Brain microvascular endothelial cell (primary cell): Measurements from ENCODE around the gene RAD1.
"Not testable (repeated sequence)": the region's sequence is repeated elsewhere in the genome, so short reads cannot be mapped to it uniquely, and the experiment has no call there.

Source experiments
- DNase-seq: peaks from one replicate; pipeline ENCODE4 v3.0.0-alpha.2; 2020
- H3K27ac ChIP-seq: fragments of 250-450 bp; sonication (Bioruptor Pico); 2 replicates; pipeline ENCODE4 v1.5.1; 2020; ENCODE audit warnings: mild to moderate bottlenecking, moderate library complexity
- H3K27me3 ChIP-seq: fragments of 250-450 bp; sonication (Bioruptor Pico); replicated peaks from 2 replicates; pipeline ENCODE4 v1.5.1; 2020; ENCODE audit warnings: mild to moderate bottlenecking
- H3K36me3 ChIP-seq: fragments of 250-450 bp; sonication (Bioruptor Pico); replicated peaks from 2 replicates; pipeline ENCODE4 v1.5.1; 2020; ENCODE audit warnings: mild to moderate bottlenecking
- H3K4me3 ChIP-seq: 2 replicates; pipeline ENCODE4 v1.5.1; 2011; ENCODE audit warnings: low read depth, mild to moderate bottlenecking, control low read depth, low read length, moderate library complexity
- CTCF ChIP-seq: IDR thresholded peaks from 2 replicates; pipeline ENCODE4 v1.5.1; 2011; ENCODE audit warnings: low read depth, mild to moderate bottlenecking, moderate library complexity, low read length, control low read depth, inconsistent platforms; ENCODE audit errors: missing control alignments
- in situ Hi-C: cut with HindIII; loops from 2 replicates; pipeline ENCODE4 v1.10.0; 2017; ENCODE audit warnings: low sequenced_read_pairs, low pct_ligation_motif_present

The RAD1 gene

GRCh38 chr5:34923694-34924461, 8.6 kb upstream of the RAD1 start:
- TF ChIP-seq CTCF: no peak
- in situ Hi-C loops: loop anchor here (25.0 kb wide), 1 partner anchor 437 kb away; no protein-coding TSS in a partner anchor
- DNase-seq: peak; percentile 87
- no peaks in the 10 kb centered on the region for H3K27me3 ChIP-seq
- no peak overlapping the region for H3K27ac ChIP-seq
- H3K36me3 ChIP-seq: peaks cover 31% of the 10 kb centered on the region
- no peak overlapping the region for H3K4me3 ChIP-seq

DNA sequence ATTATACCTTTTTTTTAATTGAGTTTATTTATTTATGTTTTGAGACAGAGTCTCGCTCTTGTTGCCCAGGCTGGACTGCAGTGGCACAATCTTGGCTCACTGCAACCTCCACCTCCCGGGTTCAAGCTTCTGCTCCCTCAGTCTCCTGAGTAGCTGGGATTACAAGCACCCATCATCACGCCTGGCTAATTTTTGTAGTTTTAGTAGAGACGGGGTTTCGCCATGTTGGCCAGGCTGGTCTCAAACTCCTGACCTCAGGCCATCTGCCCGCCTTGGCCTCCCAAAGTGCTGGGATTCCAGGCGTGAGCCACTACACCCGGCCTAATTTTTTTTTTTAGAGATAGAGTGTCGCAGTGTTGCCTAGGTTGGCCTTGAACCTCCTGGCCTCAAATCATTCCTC, 8.0 kb upstream of the RAD1 start:
- H3K27me3 ChIP-seq, H3K4me3 ChIP-seq, DNase-seq, H3K27ac ChIP-seq: not testable (repeated sequence)
- in situ Hi-C loops: loop anchor here (25.0 kb wide), 1 partner anchor 436 kb away; no protein-coding TSS in a partner anchor
- peaks cover 31% of the 10 kb centered on the region for H3K36me3 ChIP-seq

GRCh38 chr5:34919077-34919476, 3.8 kb upstream of the RAD1 start:
- in situ Hi-C loops: loop anchor here (25.0 kb wide), 1 partner anchor 432 kb away; no protein-coding TSS in a partner anchor
- no peak for DNase-seq
- Histone ChIP-seq H3K4me3 (no peak overlapping the region), H3K27me3 (no peaks in the 10 kb centered on the region), H3K27ac (no peak overlapping the region), H3K36me3 (peaks cover 16% of the 10 kb centered on the region)
- peak; percentile 33 for TF ChIP-seq CTCF

DNA sequence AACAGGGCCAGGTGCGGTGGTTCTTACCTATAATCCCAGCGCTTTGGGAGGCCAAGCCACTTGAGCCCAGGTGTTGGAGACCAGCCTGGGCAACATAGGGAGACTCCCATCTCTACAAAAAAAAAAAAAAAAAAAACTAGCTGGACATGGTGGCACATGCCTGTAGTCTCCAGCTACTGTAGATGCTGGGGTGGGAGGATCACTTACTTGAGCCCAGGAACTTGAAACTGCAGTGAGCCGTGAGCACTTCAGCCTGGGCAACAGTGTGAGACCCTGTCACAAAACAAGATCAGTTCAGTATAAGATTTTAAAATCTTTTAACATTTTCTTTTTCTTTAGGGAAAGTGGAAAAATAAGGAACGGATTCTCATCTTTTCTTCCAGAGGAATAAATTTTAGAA, 2.7 kb upstream of the RAD1 start:
- no peak for DNase-seq
- Histone ChIP-seq H3K4me3 (no peak overlapping the region), H3K36me3 (peaks cover 13% of the 10 kb centered on the region), H3K27me3 (no peaks in the 10 kb centered on the region), H3K27ac (no peak overlapping the region)
- TF ChIP-seq CTCF: no peak
- in situ Hi-C loops: loop anchor here (25.0 kb wide), 1 partner anchor 431 kb away; no protein-coding TSS in a partner anchor

- Histone ChIP-seq H3K4me3 (peak overlapping the region; percentile 95), H3K36me3 (peaks cover 8% of the 10 kb centered on the region), H3K27me3 (no peaks in the 10 kb centered on the region), H3K27ac (no peak overlapping the region)
- DNase-seq: no peak
- no peak for TF ChIP-seq CTCF
- in situ Hi-C loops: loop anchor here (25.0 kb wide), 1 partner anchor 429 kb away; no protein-coding TSS in a partner anchor
Measured at GRCh38 chr5:34916518-34916917, 1.2 kb upstream of the RAD1 start.

DNA sequence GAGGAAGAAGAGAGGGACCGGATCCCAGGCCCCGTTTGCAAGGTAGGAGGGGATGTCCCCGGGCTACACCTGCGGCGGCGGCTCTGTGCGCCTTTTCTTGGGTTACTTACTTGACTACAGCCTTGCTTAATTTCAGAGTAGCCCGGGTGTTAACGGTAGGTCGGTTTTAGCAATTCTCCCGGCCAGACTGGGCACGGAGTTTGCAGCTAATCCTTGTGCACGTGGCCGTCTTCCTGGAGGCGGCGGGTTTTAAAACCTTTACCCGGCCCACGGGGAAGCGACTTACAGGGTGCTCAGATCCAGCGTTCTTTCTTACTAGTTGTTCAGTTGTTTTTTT, 520 bp upstream of the RAD1 start:
- Histone ChIP-seq H3K27me3 (no peaks in the 10 kb centered on the region), H3K27ac (peak overlapping the region; percentile 79), H3K4me3 (peak overlapping the region; percentile 95), H3K36me3 (peaks cover 12% of the 10 kb centered on the region)
- no peak for DNase-seq
- in situ Hi-C loops: loop anchor here (25.0 kb wide), 1 partner anchor 429 kb away; no protein-coding TSS in a partner anchor
- TF ChIP-seq CTCF: no peak
